Calu3 (cell line): ENCODE results near the gene GDE1. TPM values are rescaled to one million over a fixed set of nuclear protein-coding genes. Genes with fewer than 3 reads are reported as not detected.

Source experiments
- BruUV-seq: library from RNA; stranded (reverse); fragments of 400-500 nt; replicated peaks from 2 replicates; lab custom pipeline; 2021; lab: Mats Ljungman, UMichigan
- CTCF ChIA-PET: fragments of 300-600 bp; sonication (Branson Sonifier 250); formaldehyde crosslinking; loops from one replicate; lab custom pipeline; 2022; ENCODE audit warnings: antibody characterized with exemption; lab: Charles Lee
- DNase-seq: peaks from one replicate; pipeline ENCODE4 v3.0.0; 2022
- H3K27ac Mint-ChIP-seq: one replicate; pipeline ENCODE4 v1.8.0; 2022; ENCODE audit warnings: mixed read lengths; ENCODE audit not compliant: unreplicated experiment
- H3K27me3 Mint-ChIP-seq: one replicate; pipeline ENCODE4 v1.8.0; 2022; ENCODE audit warnings: mixed read lengths; ENCODE audit not compliant: unreplicated experiment
- H3K36me3 Mint-ChIP-seq: one replicate; pipeline ENCODE4 v1.8.0; 2022; ENCODE audit warnings: mild to moderate bottlenecking, moderate library complexity, mixed read lengths; ENCODE audit not compliant: insufficient read depth, unreplicated experiment
- H3K4me1 Mint-ChIP-seq: one replicate; pipeline ENCODE4 v1.8.0; 2022; ENCODE audit warnings: mild to moderate bottlenecking, low read depth, mixed read lengths; ENCODE audit not compliant: unreplicated experiment
- H3K4me3 Mint-ChIP-seq: one replicate; pipeline ENCODE4 v1.8.0; 2022; ENCODE audit warnings: mild to moderate bottlenecking, low read depth, moderate library complexity, mixed read lengths; ENCODE audit not compliant: unreplicated experiment
- H3K9me3 Mint-ChIP-seq: one replicate; pipeline ENCODE4 v1.8.0; 2022; ENCODE audit warnings: low read depth, mixed read lengths; ENCODE audit not compliant: unreplicated experiment
- intact Hi-C: fragments of 100-400 bp; cut with micrococcal nuclease; formaldehyde crosslinking; loops from one replicate; pipeline ENCODE4 v1.10.0; 2022; ENCODE audit not compliant: unreplicated experiment
- total RNA-seq: library from RNA; stranded (reverse); gene quantifications from 2 replicates; pipeline ENCODE4 v1.2.3, GENCODE V29; 2022
- TF ChIP-seq, protein P1 (sequence below): fragments of 200-600 bp; IDR thresholded peaks from one replicate; pipeline ENCODE4 v1.8.0; 2022; ENCODE audit warnings: antibody characterized with exemption; ENCODE audit not compliant: unreplicated experiment

The GDE1 gene
- total RNA-seq, 1 experiment from 2014 or later, result 98.2 TPM

GRCh38 chr16:19499006-19499405 lies 22.9 kb downstream of the GDE1 start:
- Mint-ChIP-seq H3K27me3 (no peaks in the 10 kb centered on the region), H3K4me1 (no peaks in the 10 kb centered on the region), H3K27ac (no peak overlapping the region), H3K36me3 (peaks cover 91% of the 10 kb centered on the region), H3K4me3 (no peak overlapping the region), H3K9me3 (no peaks in the 10 kb centered on the region)
- TF ChIP-seq, protein P1, sequence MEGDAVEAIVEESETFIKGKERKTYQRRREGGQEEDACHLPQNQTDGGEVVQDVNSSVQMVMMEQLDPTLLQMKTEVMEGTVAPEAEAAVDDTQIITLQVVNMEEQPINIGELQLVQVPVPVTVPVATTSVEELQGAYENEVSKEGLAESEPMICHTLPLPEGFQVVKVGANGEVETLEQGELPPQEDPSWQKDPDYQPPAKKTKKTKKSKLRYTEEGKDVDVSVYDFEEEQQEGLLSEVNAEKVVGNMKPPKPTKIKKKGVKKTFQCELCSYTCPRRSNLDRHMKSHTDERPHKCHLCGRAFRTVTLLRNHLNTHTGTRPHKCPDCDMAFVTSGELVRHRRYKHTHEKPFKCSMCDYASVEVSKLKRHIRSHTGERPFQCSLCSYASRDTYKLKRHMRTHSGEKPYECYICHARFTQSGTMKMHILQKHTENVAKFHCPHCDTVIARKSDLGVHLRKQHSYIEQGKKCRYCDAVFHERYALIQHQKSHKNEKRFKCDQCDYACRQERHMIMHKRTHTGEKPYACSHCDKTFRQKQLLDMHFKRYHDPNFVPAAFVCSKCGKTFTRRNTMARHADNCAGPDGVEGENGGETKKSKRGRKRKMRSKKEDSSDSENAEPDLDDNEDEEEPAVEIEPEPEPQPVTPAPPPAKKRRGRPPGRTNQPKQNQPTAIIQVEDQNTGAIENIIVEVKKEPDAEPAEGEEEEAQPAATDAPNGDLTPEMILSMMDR, result no peak
- no peak for DNase-seq
- BruUV-seq, result no TSS peak
- intact Hi-C loops, result no loop called here
- CTCF ChIA-PET, result no interaction called here

GRCh38 chr16:19497176-19497575 lies 24.7 kb downstream of the GDE1 start:
- Mint-ChIP-seq H3K4me1 (no peaks in the 10 kb centered on the region), H3K9me3 (no peaks in the 10 kb centered on the region), H3K4me3 (no peak overlapping the region), H3K36me3 (peaks cover 91% of the 10 kb centered on the region), H3K27me3 (no peaks in the 10 kb centered on the region), H3K27ac (no peak overlapping the region)
- BruUV-seq, result no TSS peak
- TF ChIP-seq, protein P1, result no peak
- no peak for DNase-seq
- intact Hi-C loops, result no loop called here
- CTCF ChIA-PET, result no interaction called here

GRCh38 chr16:19490619-19491018 lies 31.3 kb downstream of the GDE1 start:
- no TSS peak for BruUV-seq
- Mint-ChIP-seq H3K4me1 (peaks cover 23% of the 10 kb centered on the region), H3K27ac (no peak overlapping the region), H3K4me3 (no peak overlapping the region), H3K27me3 (no peaks in the 10 kb centered on the region), H3K9me3 (no peaks in the 10 kb centered on the region), H3K36me3 (peaks cover 83% of the 10 kb centered on the region)
- CTCF ChIA-PET, result no interaction called here
- TF ChIP-seq, protein P1, result no peak
- intact Hi-C loops, result no loop called here
- no peak for DNase-seq

DNA sequence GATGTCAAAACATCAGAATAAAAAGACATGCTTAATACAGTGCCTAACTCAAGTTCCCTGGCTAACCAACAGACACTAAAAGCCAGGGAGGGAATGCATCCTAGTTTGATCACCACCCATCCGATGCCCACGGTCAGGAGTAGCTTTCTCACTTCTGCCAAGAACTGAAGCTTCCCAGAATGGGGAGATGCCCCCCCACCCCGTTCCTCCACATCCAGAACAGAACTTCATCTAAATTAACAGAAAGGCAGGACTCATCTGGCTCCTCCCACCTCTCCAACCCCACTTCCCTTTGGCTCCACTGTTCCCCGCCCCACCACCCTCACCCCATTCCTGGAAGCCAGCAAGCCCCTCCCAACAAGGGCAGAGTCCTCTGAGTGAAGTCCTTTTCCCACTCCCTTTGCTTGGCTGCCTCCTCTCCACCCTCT lies 33.7 kb downstream of the GDE1 start:
- peaks cover 23% of the 10 kb centered on the region for H3K4me1 Mint-ChIP-seq
- DNase-seq, result no peak
- H3K4me3 Mint-ChIP-seq, result no peak overlapping the region
- CTCF ChIA-PET, result interaction anchor here (0.7 kb wide), 1 partner anchor 277 kb away, joined by 3 read pairs; no protein-coding TSS in a partner anchor
- no peaks in the 10 kb centered on the region for H3K27me3 Mint-ChIP-seq
- intact Hi-C loops, result no loop called here
- no TSS peak for BruUV-seq
- no peaks in the 10 kb centered on the region for H3K9me3 Mint-ChIP-seq
- H3K36me3 Mint-ChIP-seq, result peaks cover 91% of the 10 kb centered on the region
- H3K27ac Mint-ChIP-seq, result peak overlapping the region; percentile 58
- TF ChIP-seq, protein P1, result no peak
